Peyer's patch (tissue), 4 donors: ENCODE data around the gene TRIM22.

Experiments
- CTCF ChIP-seq, 6 experiments: fragments of 450-650 bp in 4 of 6; fragments of 200-600 bp in 2 of 6; sonication (generic) in 1 of 6; IDR thresholded peaks; one replicate each; pipeline ENCODE4 v1.5.1; 2017 to 2019; ENCODE audit warnings: antibody characterized with exemption in 6 of 6, mild to moderate bottlenecking in 3 of 6, moderate library complexity in 1 of 6
- POLR2A ChIP-seq, 2 donors: fragments of 450-650 bp; IDR thresholded peaks; one replicate each; pipeline ENCODE4 v1.5.1; 2017; ENCODE audit warnings: antibody characterized with exemption in 2 of 2, mild to moderate bottlenecking in 2 of 2, moderate library complexity in 2 of 2

GRCh38 chr11:5646139-5646538 is 43.5 kb upstream of the TRIM22 start:
- TF ChIP-seq CTCF (IDR thresholded peaks at IDR 0.05) (no peak), POLR2A (IDR thresholded peaks at IDR 0.05) (no peak)
